Stomach smooth muscle (tissue), 2 donors: ENCODE data around the gene MRRF.

ENCODE experiments used
- H3K27ac ChIP-seq: one replicate; pipeline ENCODE4 v1.7.0; 2013; ENCODE audit warnings: mild to moderate bottlenecking, low read length, inconsistent platforms
- H3K27me3 ChIP-seq, 2 donors: one replicate each; pipeline ENCODE4 v1.7.0; 2013; ENCODE audit warnings: low read length in 2 of 2; ENCODE audit not compliant: insufficient read depth in 2 of 2, control insufficient read depth in 1 of 2
- H3K36me3 ChIP-seq, 2 donors: one replicate each; pipeline ENCODE4 v1.7.0; 2013; ENCODE audit warnings: low read length in 2 of 2; ENCODE audit not compliant: control insufficient read depth in 2 of 2, insufficient read depth in 2 of 2
- H3K4me1 ChIP-seq: one replicate; pipeline ENCODE4 v1.7.0; 2013; ENCODE audit warnings: low read length; ENCODE audit not compliant: control insufficient read depth, insufficient read depth
- H3K4me3 ChIP-seq, 2 donors: one replicate each; pipeline ENCODE4 v1.7.0; 2013; ENCODE audit warnings: low read length in 2 of 2
- H3K9ac ChIP-seq, 2 donors: one replicate each; pipeline ENCODE4 v1.7.0; 2013; ENCODE audit warnings: low read length in 2 of 2, mild to moderate bottlenecking in 1 of 2
- H3K9me3 ChIP-seq, 2 donors: one replicate each; pipeline ENCODE4 v1.7.0; 2013; ENCODE audit warnings: low read length in 2 of 2; ENCODE audit not compliant: control insufficient read depth in 2 of 2
- donor health status: healthy.
- donor health status: Pancreatic carcinoma.

MRRF gene

DNA sequence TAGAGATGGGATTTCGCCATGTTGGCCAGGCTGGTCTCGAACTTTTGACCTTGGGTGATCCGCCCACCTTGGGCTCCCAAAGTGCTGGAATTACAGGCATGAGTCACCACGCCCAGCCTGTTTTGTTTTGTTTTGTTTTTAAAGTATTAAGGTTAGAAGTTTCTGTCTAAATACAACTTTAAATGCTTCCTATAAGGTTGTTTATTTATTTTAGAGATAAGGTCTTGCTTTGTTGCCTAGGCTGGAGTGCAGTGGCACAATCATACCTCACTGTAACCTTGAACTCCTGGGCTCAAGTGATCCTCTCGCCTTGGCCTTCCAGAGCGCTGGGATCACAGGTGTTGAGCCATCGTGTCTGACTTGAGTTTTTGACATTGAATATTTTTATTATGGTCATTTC, 11.4 kb downstream of the MRRF start:
- Histone ChIP-seq H3K9ac (no peak overlapping the region), H3K4me1 (no peaks in the 10 kb centered on the region), H3K36me3 (peaks cover 7 to 9% of the 10 kb centered on the region in 2 donors), H3K27me3 (no peaks in the 10 kb centered on the region), H3K27ac (no peak overlapping the region), H3K9me3 (peaks cover 0 to 4% of the 10 kb centered on the region in 2 donors), H3K4me3 (no peak overlapping the region)

DNA sequence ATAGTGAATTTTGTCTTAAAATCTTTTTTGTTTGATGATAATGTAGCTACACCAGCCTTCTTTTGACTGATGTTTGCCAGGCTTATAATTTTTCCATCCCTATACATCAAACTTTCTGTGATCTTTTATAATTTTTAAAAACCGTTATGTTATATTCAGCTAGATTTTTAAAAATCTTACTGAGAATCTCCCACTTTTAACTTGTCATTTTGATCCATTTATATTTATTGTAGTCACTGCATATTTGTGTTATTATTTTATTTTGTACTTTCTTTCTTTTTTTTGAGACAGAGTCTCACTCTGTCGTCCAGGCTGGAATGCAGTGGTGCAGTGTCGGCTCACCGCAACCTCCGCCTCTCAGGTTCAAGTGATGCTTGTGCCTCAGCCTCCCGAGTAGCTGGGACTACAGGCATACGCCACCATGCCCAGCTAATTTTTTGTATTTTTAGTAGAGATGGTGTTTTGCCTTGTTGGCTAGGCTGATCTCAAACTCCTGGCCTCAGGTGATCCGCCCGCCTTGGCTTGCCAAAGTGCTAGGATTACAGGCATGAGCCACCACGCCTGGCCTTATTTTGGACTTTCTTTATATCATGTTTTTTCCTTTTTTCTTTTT, 12.7 kb downstream of the MRRF start:
- Histone ChIP-seq H3K36me3 (peaks cover 6 to 13% of the 10 kb centered on the region in 2 donors), H3K9me3 (peaks cover 0 to 4% of the 10 kb centered on the region in 2 donors)

GRCh38 chr9:122281368-122281767, 16.7 kb downstream of the MRRF start:
- Histone ChIP-seq H3K4me3 (no peak overlapping the region), H3K27me3 (no peaks in the 10 kb centered on the region), H3K36me3 (peaks cover 18 to 23% of the 10 kb centered on the region in 2 donors)

More for the DNA sequence above, 12.7 kb downstream of the MRRF start:
- Histone ChIP-seq H3K4me3 (no peak overlapping the region), H3K27me3 (no peaks in the 10 kb centered on the region), H3K27ac (no peak overlapping the region), H3K4me1 (no peaks in the 10 kb centered on the region), H3K9ac (no peak overlapping the region)

GRCh38 chr9:122286764-122287163, 22.1 kb downstream of the MRRF start:
- no peak overlapping the region for H3K27ac ChIP-seq
- no peaks in the 10 kb centered on the region for H3K27me3 ChIP-seq
- H3K36me3 ChIP-seq: peaks cover 30 to 33% of the 10 kb centered on the region in 2 donors
- H3K4me3 ChIP-seq: no peak overlapping the region
- H3K4me1 ChIP-seq: no peaks in the 10 kb centered on the region
- no peak overlapping the region for H3K9ac ChIP-seq
- H3K9me3 ChIP-seq: no peaks in the 10 kb centered on the region

More at GRCh38 chr9:122281368-122281767, 16.7 kb downstream of the MRRF start:
- no peak overlapping the region for H3K27ac ChIP-seq
- no peak overlapping the region for H3K9ac ChIP-seq
- no peaks in the 10 kb centered on the region for H3K4me1 ChIP-seq
- H3K9me3 ChIP-seq: peaks cover 0 to 4% of the 10 kb centered on the region in 2 donors

GRCh38 chr9:122287214-122287720, 22.6 kb downstream of the MRRF start:
- Histone ChIP-seq H3K4me3 (no peak overlapping the region), H3K4me1 (no peaks in the 10 kb centered on the region), H3K27me3 (no peaks in the 10 kb centered on the region), H3K36me3 (peaks cover 33% of the 10 kb centered on the region in 2 donors), H3K9me3 (no peaks in the 10 kb centered on the region), H3K9ac (no peak overlapping the region), H3K27ac (no peak overlapping the region)

- no peak overlapping the region for H3K4me3 ChIP-seq
- H3K36me3 ChIP-seq: peaks cover 31 to 36% of the 10 kb centered on the region in 2 donors
- H3K9ac ChIP-seq: no peak overlapping the region
- H3K27me3 ChIP-seq: no peaks in the 10 kb centered on the region
- no peaks in the 10 kb centered on the region for H3K9me3 ChIP-seq
- no peaks in the 10 kb centered on the region for H3K4me1 ChIP-seq
- H3K27ac ChIP-seq: no peak overlapping the region
Measured at GRCh38 chr9:122291458-122291857, 26.8 kb downstream of the MRRF start.

DNA sequence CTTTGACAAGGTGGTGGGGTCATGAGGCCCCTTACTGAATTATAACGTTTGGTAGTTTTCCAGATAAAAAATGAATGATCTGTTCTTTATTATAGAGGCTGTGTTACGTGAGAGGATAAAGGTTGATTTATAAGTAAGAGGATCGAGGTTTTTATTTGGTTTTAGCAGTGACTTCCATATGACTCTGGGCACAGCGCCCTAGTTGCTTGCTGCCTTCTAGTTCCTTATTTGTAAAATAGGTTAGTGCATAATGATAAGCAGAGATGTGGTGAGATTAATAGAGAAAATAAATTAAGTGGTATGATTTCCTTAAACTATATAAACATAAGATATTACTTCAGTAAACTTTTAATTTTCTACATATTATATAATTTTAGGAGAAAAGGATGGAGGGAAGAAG, 29.8 kb downstream of the MRRF start:
- H3K27me3 ChIP-seq: no peaks in the 10 kb centered on the region
- no peak overlapping the region for H3K9ac ChIP-seq
- H3K4me3 ChIP-seq: no peak overlapping the region
- no peaks in the 10 kb centered on the region for H3K4me1 ChIP-seq
- H3K27ac ChIP-seq: no peak overlapping the region
- H3K36me3 ChIP-seq: peaks cover 25 to 30% of the 10 kb centered on the region in 2 donors
- no peaks in the 10 kb centered on the region for H3K9me3 ChIP-seq

- Histone ChIP-seq H3K9me3 (no peaks in the 10 kb centered on the region), H3K4me1 (no peaks in the 10 kb centered on the region), H3K4me3 (no peak overlapping the region), H3K9ac (no peak overlapping the region), H3K27ac (no peak overlapping the region), H3K36me3 (peaks cover 15 to 18% of the 10 kb centered on the region in 2 donors), H3K27me3 (no peaks in the 10 kb centered on the region)
Measured at GRCh38 chr9:122297512-122297911, 32.8 kb downstream of the MRRF start.

DNA sequence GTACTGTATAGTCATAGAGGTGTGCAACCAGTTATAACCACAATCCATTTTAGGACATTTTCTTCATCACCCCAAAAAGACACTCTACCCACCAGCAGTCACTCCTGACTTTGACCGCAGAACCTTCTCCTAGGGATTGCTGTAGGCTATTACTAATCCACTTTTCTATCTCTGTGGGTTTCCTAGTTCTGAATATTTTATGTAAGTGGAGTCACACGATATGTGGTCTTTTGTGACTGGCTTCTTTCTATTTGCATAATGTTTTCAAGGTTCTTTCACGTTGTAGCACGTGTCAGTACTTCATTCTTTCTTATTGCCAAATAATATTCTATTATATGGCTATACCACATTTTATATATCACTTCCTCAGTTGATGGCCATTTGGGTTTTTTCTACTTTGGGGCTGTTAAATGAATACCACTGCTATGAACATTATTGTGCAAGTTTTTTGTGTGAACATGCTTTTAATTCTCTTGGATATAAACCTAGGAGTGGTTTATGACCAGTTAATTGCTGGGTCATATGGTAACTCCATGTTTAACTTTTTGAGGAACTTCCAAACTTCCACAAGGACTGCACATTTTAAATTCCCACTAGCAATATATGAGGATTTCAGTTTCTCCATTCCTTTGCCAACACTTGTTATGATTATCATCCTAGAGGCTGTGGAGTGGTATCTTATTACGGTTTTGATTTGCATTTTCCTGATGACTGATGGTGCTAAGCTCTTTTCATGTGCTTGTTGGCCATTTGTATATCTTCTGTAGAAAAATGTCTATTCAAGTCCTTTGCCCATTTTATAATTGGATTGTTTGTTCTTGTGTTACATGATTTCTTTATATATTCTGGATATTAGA, 37.8 kb downstream of the MRRF start:
- peaks cover 4 to 13% of the 10 kb centered on the region in 2 donors for H3K36me3 ChIP-seq
- H3K9me3 ChIP-seq: no peaks in the 10 kb centered on the region
- H3K9ac ChIP-seq: no peak overlapping the region

GRCh38 chr9:122307061-122307460, 42.4 kb downstream of the MRRF start:
- H3K9ac ChIP-seq: no peak overlapping the region
- peaks cover 6% of the 10 kb centered on the region for H3K4me1 ChIP-seq
- no peak overlapping the region for H3K4me3 ChIP-seq
- no peaks in the 10 kb centered on the region for H3K9me3 ChIP-seq
- no peaks in the 10 kb centered on the region for H3K27me3 ChIP-seq
- peaks cover 10 to 12% of the 10 kb centered on the region in 2 donors for H3K36me3 ChIP-seq
- no peak overlapping the region for H3K27ac ChIP-seq

More for the DNA sequence above, 37.8 kb downstream of the MRRF start:
- H3K4me1 ChIP-seq: peaks cover 6% of the 10 kb centered on the region
- H3K27me3 ChIP-seq: no peaks in the 10 kb centered on the region
- no peak overlapping the region for H3K4me3 ChIP-seq
- H3K27ac ChIP-seq: no peak overlapping the region
